HG03280 (cell line): Measurements from ENCODE around the gene TRIM43B.
"Not testable (repeated sequence)": the region's sequence is repeated elsewhere in the genome, so short reads cannot be mapped to it uniquely, and the experiment has no call there.

ENCODE experiments used
- ATAC-seq: cut with Tn5 transposase; IDR thresholded peaks from one replicate; pipeline ENCODE4 v1.9.1; 2021; ENCODE audit warnings: mild to moderate bottlenecking, moderate library complexity; ENCODE audit not compliant: unreplicated experiment

TRIM43B gene

GRCh38 chr2:95484654-95485053 lies at the start of gene TRIM43B:
TRIM43B (minus strand) TSS chr2:95484754; CDS start chr2:95482714, 2,040 bp downstream.
- not testable (repeated sequence) for ATAC-seq

- ATAC-seq = peak; percentile 15
Observed at GRCh38 chr2:95531254-95531771, 46.8 kb upstream of the TRIM43B start.

- peak; percentile 56 for ATAC-seq
Observed at GRCh38 chr2:95530734-95531133, 46.2 kb upstream of the TRIM43B start.

GRCh38 chr2:95526360-95527341 lies 42.1 kb upstream of the TRIM43B start:
- peak; percentile 53 for ATAC-seq

DNA sequence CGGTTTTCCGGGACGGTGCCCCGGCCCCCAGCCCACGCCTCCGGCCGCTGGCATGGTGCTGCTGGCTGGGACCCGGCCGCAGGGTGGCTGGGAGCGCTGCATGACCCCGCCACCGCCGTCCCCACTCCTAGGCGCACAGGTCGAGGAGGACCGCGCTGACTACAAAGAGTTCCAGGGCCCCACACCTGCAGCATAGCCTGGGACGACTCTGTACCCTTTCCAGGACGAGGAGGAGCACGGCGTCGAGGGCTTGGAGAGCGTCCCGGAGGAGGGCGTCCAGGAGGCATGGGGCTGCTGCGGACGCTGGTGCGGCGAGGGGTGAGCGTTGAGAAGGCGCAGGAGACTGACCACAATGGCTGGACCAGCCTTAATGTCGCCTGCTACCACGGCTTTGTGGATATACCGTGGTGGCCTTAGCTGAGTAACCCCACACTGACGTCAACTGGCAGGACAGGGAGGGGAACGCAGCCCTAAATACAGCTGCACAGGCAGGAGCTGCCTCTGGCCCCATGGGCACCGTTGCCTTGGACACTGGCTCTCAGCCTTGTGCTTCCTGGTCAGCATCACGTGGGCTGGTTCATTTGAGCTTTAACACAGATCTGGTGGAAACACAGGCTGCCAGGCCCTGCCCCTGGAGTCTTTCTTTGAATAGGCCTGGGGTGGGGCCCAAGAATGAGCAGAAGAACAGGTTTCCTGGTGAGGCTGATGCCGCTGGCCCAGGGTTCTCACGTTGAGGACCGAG lies 40.9 kb upstream of the TRIM43B start:
- ATAC-seq = no peak

DNA sequence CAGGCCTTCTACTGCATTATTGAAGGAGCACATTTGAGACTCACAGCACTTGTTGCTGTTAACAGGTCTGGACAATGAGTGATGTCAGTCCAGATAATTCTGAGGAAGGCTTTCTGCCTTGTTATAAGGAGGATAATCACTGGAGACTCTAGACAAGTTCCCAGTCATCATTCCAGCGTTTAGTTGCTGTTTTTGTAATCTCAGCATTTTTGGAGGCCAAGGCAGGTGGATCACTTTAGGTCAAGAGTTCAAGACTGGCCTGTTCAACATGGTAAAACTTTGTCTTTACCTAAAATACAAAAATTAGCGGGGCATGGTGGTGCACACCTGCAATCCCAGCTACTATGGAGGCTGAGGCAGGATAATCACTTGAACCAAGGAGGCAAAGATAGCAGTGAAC lies 39.6 kb upstream of the TRIM43B start:
- no peak for ATAC-seq

DNA sequence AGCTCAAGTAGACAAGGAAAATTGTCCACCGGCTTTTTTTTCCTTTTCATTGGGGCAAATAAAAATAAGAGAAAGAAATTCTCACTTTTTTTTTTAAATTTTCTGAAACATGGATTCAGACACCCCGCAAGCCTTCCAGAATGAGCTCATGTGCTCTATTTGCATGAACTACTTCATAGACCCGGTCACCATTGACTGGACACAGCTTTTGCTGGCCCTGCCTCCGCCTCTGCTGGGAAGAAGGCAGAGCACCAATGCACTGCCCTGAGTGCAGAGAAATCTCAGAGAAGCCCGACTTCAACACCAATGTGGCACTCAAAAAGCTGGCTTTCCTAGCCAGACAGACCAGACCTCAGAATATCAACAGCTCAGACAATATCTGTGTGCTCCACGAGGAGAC lies 30.2 kb upstream of the TRIM43B start:
- no peak for ATAC-seq

DNA sequence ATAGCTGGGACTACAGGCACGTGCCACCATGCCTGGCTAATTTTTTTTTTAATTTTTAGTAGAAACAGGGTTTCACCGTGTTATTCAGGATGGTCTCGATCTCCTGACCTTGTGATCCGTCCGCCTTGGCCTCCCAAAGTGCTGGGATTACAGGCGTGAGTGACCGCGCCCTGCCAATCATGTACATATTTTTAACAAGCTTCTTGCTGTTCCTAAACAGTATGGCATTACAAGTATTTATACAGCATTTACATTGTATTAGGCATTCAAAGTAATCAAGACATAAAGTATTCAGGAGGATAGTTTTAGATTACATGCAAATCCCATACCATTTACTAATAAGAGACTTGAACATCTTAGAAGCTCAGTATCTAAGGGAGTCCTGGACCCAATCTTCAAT lies 29.7 kb upstream of the TRIM43B start:
- not testable (repeated sequence) for ATAC-seq

GRCh38 chr2:95509408-95509807 lies 24.9 kb upstream of the TRIM43B start:
- ATAC-seq = no peak

GRCh38 chr2:95505222-95505621 lies 20.7 kb upstream of the TRIM43B start:
- no peak for ATAC-seq

DNA sequence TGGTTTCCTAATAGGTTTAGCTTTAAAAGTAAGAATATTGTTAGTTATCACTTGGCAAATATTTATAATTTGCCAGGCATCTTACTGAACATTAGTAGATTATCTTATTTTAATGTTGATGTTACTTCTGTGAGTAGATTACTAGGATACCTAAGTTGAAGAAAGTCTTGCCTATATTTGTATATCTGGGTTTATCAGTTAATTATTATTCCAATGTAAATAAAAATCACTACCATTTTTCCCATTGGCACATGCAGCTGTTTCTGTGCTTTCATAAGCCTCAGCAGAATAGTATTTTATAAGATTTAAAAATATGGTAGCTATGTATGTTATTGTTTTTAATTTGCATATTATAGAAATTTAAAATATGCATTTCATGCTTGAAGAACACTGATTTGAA lies 16.3 kb upstream of the TRIM43B start:
- no peak for ATAC-seq

DNA sequence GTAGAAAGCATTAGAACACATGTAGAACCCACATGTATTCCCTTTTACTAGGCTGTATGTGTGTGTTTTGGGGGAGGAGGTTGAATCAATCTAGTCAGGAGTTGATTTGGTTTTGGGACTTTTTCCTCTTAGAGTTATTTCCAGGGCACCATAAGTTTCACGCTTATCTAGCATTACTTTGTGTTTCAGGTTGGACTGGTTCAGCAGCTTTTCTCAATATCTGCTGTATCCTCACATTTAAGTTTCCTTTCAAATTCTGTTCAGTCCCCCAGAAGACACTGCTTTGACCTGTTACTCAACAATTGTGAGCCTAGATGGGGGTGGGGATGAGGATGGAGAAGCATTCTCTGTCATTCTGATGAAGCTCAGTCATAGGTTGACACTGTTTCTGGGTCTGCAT lies 7.5 kb upstream of the TRIM43B start:
- ATAC-seq = not testable (repeated sequence)

DNA sequence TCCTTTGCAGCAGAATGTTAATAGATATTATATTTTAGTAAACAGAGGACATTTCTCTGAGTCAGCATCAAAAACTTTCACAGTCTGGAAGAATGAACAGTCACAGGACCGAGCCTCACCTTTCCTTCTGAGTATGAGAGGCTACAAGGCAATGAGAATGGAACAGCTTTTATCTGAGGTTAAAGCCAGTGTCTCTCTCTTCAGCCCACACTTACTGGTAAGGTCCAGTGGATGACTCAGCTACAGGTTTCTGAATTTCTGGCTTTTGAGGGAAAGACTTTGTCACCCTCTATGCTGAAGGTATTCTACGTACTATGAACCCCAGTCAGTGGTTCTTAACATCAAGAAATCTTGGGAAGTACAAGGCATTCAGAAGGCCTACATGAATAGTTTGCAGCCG lies 9.5 kb downstream of the TRIM43B start:
- ATAC-seq = not testable (repeated sequence)

GRCh38 chr2:95467984-95468383 lies 16.6 kb downstream of the TRIM43B start:
- not testable (repeated sequence) for ATAC-seq

- not testable (repeated sequence) for ATAC-seq
Observed at GRCh38 chr2:95466572-95466971, 18.0 kb downstream of the TRIM43B start.

DNA sequence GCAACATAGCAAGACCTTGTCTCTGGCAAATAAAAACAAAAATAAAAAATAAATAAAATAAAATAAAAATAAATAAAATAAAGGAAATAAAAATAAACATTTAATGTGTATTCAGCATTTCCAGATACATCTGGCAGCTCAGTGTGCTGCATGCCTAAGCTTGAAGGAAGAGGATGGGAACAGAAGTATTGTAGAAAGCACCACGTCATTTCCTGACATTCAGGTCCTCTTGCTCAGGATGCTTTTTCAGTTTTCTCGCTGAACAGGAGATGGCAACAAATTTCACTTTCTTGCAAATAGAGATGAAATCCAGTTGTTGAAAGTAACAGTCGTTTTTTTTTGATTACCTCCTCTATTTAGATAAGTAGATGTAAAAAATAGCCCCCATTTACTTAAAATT lies 21.3 kb downstream of the TRIM43B start:
- not testable (repeated sequence) for ATAC-seq

- ATAC-seq = not testable (repeated sequence)
Observed at GRCh38 chr2:95445317-95445716, 39.2 kb downstream of the TRIM43B start.

DNA sequence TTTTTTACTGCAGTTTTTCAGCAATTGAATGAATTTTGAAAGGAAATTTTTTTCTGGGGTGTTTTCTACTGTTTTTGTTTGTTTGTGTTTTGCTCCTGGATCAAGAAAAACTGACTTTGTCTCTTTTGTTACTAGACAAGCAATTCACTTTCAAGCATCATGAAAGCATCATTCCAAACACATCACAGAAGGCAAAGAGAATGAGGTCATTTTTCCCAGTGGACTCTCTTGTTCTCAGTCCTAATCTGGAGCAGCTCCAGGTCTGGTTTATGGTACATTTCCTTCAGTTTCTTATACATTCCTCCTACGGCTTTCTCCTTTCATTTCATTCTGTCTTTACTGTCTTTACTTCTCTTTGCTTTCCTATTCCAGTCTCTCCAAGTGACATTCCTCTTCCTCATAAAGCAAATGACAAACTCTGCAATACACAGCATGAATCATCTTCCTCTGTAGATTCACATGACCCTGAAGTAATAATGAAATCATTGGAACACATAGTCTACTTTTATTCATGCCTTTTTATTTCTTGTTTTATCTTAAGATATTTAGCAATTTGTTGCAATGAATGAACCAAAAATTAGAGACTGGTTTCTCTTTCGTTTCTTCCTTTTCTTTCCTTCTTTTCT lies 42.0 kb downstream of the TRIM43B start:
- not testable (repeated sequence) for ATAC-seq

DNA sequence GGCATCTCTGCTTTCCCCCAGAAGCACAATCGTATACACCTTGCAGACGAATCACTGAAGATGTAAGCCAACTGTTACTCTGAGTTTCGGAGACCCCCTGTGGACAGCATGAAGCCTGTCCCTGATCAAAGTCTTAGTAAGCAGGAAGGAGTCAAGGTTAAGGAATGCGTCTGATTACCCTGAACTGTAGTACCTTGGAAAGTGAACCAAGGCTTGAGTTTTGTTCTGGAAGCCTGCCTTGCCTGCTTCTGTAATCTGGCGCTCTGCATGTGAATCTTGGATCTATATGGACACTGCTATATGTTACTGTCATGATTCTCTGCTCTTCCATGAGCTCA lies 48.7 kb downstream of the TRIM43B start:
- not testable (repeated sequence) for ATAC-seq

- not testable (repeated sequence) for ATAC-seq
Observed at GRCh38 chr2:95435162-95435871, 49.2 kb downstream of the TRIM43B start.
